Measurements from ENCODE around the gene ZCRB1.
A peak's percentile ranks its signal among the peaks of the same experiment; 100 is the strongest.

The ZCRB1 gene

GRCh38 chr12:42326541-42327226, 790 bp upstream of the ZCRB1 start:
- DNase-seq = peak in 1 of 2 experiments; percentile 37

GRCh38 chr12:42325326-42325652, 605 bp downstream of the ZCRB1 start:
- no peak for DNase-seq

- DNase-seq = no peak
Measured at GRCh38 chr12:42323856-42324255, 2.0 kb downstream of the ZCRB1 start.

- DNase-seq = no peak
Measured at GRCh38 chr12:42322567-42322966, 3.3 kb downstream of the ZCRB1 start.

- no peak for DNase-seq
Measured at GRCh38 chr12:42320796-42321195, 5.1 kb downstream of the ZCRB1 start.

GRCh38 chr12:42315108-42315507, 10.8 kb downstream of the ZCRB1 start:
- no peak for DNase-seq

GRCh38 chr12:42309996-42310395, 15.9 kb downstream of the ZCRB1 start:
- no peak for DNase-seq

GRCh38 chr12:42308390-42308789, 17.5 kb downstream of the ZCRB1 start:
- no peak for DNase-seq

- no peak for DNase-seq
Measured at GRCh38 chr12:42306297-42306696, 19.6 kb downstream of the ZCRB1 start.

GRCh38 chr12:42299392-42300308, 26.2 kb downstream of the ZCRB1 start:
- DNase-seq = no peak

- no peak for DNase-seq
Measured at GRCh38 chr12:42298887-42299286, 27.0 kb downstream of the ZCRB1 start.

- DNase-seq = no peak
Measured at GRCh38 chr12:42296503-42297109, 29.3 kb downstream of the ZCRB1 start.

GRCh38 chr12:42291680-42292079, 34.2 kb downstream of the ZCRB1 start:
- no peak for DNase-seq

- no peak for DNase-seq
Measured at GRCh38 chr12:42288544-42288943, 37.4 kb downstream of the ZCRB1 start.

GRCh38 chr12:42286741-42287140, 39.2 kb downstream of the ZCRB1 start:
- DNase-seq = no peak

- no peak for DNase-seq
Measured at GRCh38 chr12:42285431-42285830, 40.5 kb downstream of the ZCRB1 start.

- DNase-seq = no peak
Measured at GRCh38 chr12:42284876-42285275, 41.0 kb downstream of the ZCRB1 start.

- no peak for DNase-seq
Measured at GRCh38 chr12:42284157-42284556, 41.7 kb downstream of the ZCRB1 start.

GRCh38 chr12:42283739-42284138, 42.2 kb downstream of the ZCRB1 start:
- no peak for DNase-seq

- no peak for DNase-seq
Measured at GRCh38 chr12:42282294-42282693, 43.6 kb downstream of the ZCRB1 start.

- DNase-seq = no peak
Measured at GRCh38 chr12:42281844-42282243, 44.0 kb downstream of the ZCRB1 start.

- no peak for DNase-seq
Measured at GRCh38 chr12:42281278-42281677, 44.6 kb downstream of the ZCRB1 start.

- DNase-seq = no peak
Measured at GRCh38 chr12:42278128-42278510, 47.8 kb downstream of the ZCRB1 start.
